Stimulated activated CD8-positive, alpha-beta memory T cell treated with anti-CD3 and anti-CD28 coated beads, Interleukin-12 subunit alpha, Interleukin-12 subunit beta, amount 100 ng/mL, for 24 hours (primary cell): ENCODE measurements around the gene PSMC3.

ENCODE experiments used
- DNase-seq: peaks from one replicate; pipeline ENCODE4 v3.0.0-alpha.2; 2020; ENCODE audit errors: extremely low read depth

Gene PSMC3

GRCh38 chr11:47394322-47395222, 31.7 kb downstream of the PSMC3 start:
- no peak for DNase-seq

- DNase-seq: no peak
Measured at GRCh38 chr11:47394050-47394321, 32.3 kb downstream of the PSMC3 start.

GRCh38 chr11:47393163-47394049, 32.8 kb downstream of the PSMC3 start:
- no peak for DNase-seq

DNA sequence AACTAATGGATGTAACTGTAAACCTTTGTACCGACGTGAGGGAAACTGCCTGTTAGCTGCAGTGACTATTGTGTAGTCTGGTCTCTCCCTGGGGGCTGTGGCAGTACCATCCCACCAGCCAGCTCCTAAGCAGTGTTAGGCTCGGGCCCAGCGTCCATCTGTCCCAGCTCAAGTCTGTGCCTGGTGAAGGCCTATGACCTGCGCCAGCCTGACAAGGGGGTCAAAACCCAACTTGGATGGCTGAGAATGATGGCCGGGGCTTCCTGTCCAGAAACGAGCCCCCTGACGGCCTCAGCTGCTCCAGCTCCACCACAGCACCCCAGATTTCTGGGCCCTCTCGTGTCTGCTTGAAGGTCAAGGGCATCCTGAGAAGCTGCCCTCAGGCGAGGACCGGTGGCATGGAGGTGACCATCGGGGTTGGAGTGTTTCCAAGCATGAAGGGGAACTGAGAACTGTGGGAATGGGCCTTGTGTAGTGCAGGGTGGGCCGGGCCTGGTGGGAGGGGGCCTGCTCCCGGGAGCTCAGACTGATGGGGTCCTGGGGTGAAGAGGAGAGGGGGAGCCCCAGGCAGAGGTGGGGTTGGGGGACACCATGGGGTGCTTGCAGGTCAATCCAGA, 33.6 kb downstream of the PSMC3 start:
- DNase-seq: no peak

GRCh38 chr11:47391711-47392432, 34.4 kb downstream of the PSMC3 start:
- DNase-seq: no peak

- DNase-seq: no peak
Measured at GRCh38 chr11:47391077-47391583, 35.1 kb downstream of the PSMC3 start.

DNA sequence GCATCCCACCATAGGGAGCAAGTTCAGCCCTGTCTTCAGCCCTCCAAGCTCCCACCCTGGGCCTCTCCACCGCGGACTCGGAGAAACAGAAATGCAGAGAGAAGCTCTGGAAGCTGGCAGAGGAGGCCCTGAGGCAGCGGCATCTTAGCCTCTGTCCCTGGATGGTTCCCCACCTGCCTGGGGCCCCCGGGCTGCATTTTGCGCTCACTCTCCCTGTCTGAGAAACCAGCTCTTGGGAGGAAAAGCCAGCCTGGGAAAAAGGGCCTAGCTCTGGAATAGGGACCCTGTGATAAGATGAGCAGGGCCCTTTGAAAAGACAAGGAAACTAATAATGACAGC, 35.8 kb downstream of the PSMC3 start:
- DNase-seq: no peak

DNA sequence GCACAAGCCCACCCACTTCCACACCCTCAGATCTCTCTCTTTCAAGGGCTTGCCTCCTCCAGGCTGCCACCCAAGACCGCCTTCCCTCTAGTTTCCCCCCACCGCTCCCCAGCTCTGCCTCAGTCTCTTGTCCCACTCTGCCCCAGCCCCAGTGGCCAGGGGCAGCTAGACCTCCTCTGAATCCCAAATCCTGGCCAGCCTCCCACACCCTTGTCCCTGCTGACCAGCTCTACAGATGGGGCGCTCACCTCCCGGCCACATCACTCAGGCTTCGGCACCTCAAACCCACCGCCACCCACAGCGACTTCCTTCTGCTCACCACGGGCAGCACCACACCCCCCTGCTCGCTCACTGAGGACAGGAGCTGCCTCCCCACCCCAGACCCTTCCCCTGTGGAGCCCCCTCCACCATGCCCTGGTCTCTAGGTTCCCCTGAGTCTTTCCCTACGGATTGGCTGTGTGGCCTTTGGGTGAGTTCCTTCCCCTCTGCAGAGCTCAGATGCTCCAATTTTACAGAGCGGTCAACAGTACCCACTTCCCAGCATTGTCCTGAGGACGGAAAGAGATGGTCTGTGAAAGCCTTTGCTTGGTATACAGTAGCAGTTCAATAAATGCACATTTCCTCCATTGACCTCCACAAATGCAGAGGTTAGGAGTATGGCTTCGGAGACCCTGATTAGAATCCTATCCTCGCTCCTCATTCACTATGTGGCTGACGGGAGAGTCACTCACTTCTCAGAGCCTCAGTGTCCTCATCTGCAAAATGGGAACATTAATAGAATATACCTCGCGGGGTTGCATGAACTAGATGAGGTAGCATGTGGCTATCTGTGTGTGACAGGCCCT, 36.4 kb downstream of the PSMC3 start:
- no peak for DNase-seq

- no peak for DNase-seq
Measured at GRCh38 chr11:47388697-47389576, 37.3 kb downstream of the PSMC3 start.

DNA sequence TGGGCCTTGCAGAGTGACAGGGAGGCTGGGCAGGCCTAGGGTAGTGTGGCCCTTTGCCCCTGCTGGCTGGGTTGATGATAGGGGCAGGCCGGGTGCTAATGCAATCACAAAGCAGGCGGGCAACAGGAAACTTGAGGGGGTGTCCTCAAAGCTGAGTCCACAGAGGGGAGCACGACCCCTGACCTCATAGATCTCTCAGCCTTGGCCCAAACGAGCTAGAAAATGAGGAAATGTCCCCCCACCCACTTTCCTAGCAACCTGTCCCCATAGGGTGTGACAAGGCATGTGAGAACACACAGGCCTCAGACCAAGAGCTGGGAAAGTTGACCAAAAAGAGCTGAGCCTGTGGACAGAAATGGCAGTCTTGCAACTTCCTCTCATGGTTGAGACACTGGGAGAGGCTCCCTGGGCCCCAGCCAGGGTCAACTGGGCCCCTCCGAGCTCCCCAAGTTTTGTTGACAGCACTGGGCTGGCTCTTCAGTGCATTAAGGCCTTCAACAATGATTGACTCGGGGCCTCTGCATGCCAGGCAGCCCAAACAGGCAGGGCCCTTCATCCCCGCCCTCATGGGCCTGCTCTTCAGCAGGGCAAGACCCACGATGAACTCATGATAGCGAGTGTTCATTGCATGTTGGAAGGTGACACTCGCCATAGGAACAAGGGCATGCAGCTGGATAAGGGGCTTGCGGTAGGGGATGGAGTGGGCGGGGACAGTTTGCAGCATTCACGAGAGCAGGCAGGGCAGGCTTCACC, 38.1 kb downstream of the PSMC3 start:
- no peak for DNase-seq

DNA sequence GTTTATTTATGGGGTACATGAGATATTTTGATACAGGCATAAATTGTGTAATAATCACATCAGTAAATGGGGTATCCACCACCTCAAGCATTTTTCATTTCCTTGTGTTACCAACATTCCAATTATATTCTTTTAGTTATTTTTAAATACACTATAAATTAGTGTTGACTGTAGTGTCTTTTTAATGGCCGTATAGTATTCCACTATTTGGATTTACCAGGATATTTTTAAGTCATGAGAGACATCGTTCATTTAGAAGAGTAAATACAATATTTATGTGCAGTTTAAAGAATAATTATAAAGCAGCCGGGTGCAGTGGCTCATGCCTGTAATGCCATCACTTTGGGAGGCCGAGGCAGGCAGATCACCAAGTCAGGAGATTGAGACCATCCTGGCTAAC, 41.7 kb downstream of the PSMC3 start:
- DNase-seq: no peak

DNA sequence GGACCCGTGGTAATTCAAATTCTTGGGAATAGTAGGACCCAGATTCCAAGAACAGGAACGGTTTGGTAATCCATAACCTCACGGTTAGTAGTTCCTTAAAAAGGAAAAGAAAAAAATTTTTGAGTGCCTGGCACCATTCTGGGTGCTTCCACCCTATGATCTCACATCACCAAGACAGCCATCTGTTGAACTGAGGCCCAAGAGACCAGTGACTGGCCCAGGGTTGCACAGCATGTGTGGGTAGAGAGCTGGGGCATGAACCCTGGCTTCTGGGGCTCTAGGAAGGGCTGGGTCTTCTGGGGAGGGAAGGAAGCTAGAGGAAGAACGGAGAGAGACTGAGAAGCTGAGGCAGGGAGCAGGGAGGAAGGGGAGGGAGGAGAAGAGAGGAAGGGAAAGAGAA, 43.2 kb downstream of the PSMC3 start:
- DNase-seq: no peak

GRCh38 chr11:47380078-47380477, 46.2 kb downstream of the PSMC3 start:
- DNase-seq: no peak

GRCh38 chr11:47379317-47379716, 46.9 kb downstream of the PSMC3 start:
- no peak for DNase-seq

GRCh38 chr11:47378836-47379170, 47.4 kb downstream of the PSMC3 start:
- DNase-seq: no peak

- DNase-seq: no peak
Measured at GRCh38 chr11:47378010-47378835, 48.0 kb downstream of the PSMC3 start, which contains the start of gene SPI1. Gene SPI1, minus strand, starts transcription at chr11:47378547. Its CDS starts 194 bp downstream, at chr11:47378353.

DNA sequence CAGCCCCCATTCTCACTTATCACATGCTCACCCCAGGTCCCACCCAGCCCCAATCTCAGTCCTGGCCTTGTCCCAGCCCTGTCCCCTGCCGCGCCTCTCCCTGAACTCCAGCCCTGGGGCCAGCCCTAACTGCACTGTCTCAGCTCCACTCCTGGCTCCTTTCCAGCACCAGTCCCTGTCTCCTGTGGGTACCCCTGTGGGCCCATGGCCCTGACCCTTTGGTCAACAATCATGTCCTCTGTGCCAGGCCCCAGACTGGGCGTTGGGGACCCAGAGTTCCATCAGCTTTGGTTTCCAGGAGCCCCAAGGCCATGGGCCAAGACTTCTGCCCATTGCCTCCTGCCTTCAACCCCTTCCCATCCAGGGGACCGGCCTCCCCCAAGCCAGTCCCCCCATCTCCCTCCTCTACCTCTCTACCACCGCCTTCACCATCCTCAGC, 48.6 kb downstream of the PSMC3 start:
- no peak for DNase-seq
